Lower leg skin (tissue), 4 donors: ENCODE data around the gene BRAP. TPM values are rescaled to one million over a fixed set of nuclear protein-coding genes. Genes with fewer than 3 reads are reported as not detected.

Experiments used
- DNase-seq, 2 donors: peaks; one replicate each; pipeline ENCODE4 v3.0.0-alpha.2; 2019; ENCODE audit warnings: low spot score in 2 of 2
- H3K4me3 ChIP-seq: fragments of 200-600 bp; sonication (generic); 2 replicates; pipeline ENCODE4 v1.5.1; 2017; ENCODE audit warnings: mild to moderate bottlenecking, low read depth; ENCODE audit not compliant: poor library complexity, severe bottlenecking
- POLR2A ChIP-seq, 2 donors: fragments of 450-650 bp; IDR thresholded peaks; one replicate each; pipeline ENCODE4 v1.6.1; 2016 to 2017; ENCODE audit warnings: antibody characterized with exemption in 2 of 2, mild to moderate bottlenecking in 1 of 2, moderate library complexity in 1 of 2
- WGBS, 2 donors: methylation state at CpG; one replicate each; pipeline ENCODE4 v1.1.5; 2018; 5-methylcytosine and 5-hydroxymethylcytosine counted together
- intact Hi-C: fragments of 100-400 bp; cut with DNase I; formaldehyde crosslinking; loops from one replicate; pipeline ENCODE4 v1.15.0; 2023; ENCODE audit warnings: low total_unique reads
- total RNA-seq, 4 donors: library from RNA; depleted of rRNA; stranded (reverse); fragments of >200 nt; gene quantifications; one replicate each; pipeline ENCODE4 v1.1.0, GENCODE V29; 2016
- TF ChIP-seq, protein P1 (sequence below), 3 donors: fragments of 450-650 bp; IDR thresholded peaks; one replicate each; pipeline ENCODE4 v1.5.1; 2016; ENCODE audit warnings: antibody characterized with exemption in 3 of 3, mild to moderate bottlenecking in 3 of 3, moderate library complexity in 2 of 3

Gene BRAP
- total RNA-seq, 4 donors from 2014 or later = 18.0 to 25.2 (median 22.0) TPM

GRCh38 chr12:111650912-111651311 is 34.8 kb downstream of the BRAP start:
- TF ChIP-seq, protein P1, sequence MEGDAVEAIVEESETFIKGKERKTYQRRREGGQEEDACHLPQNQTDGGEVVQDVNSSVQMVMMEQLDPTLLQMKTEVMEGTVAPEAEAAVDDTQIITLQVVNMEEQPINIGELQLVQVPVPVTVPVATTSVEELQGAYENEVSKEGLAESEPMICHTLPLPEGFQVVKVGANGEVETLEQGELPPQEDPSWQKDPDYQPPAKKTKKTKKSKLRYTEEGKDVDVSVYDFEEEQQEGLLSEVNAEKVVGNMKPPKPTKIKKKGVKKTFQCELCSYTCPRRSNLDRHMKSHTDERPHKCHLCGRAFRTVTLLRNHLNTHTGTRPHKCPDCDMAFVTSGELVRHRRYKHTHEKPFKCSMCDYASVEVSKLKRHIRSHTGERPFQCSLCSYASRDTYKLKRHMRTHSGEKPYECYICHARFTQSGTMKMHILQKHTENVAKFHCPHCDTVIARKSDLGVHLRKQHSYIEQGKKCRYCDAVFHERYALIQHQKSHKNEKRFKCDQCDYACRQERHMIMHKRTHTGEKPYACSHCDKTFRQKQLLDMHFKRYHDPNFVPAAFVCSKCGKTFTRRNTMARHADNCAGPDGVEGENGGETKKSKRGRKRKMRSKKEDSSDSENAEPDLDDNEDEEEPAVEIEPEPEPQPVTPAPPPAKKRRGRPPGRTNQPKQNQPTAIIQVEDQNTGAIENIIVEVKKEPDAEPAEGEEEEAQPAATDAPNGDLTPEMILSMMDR (IDR thresholded peaks at IDR 0.05) = no peak
- TF ChIP-seq POLR2A (IDR thresholded peaks at IDR 0.05) = no peak
- intact Hi-C loops = no loop called here
- WGBS, 2 donors = 93 to 96% methylated on average over 7 of the region's 7 CpGs

GRCh38 chr12:111645433-111645832 is 40.3 kb downstream of the BRAP start:
- 93 to 97% methylated on average over 5 of the region's 5 CpGs for WGBS, 2 donors
- H3K4me3 ChIP-seq = no peak overlapping the region
- DNase-seq = no peak
- intact Hi-C loops = no loop called here
- TF ChIP-seq, protein P1 (IDR thresholded peaks at IDR 0.05) = no peak
- TF ChIP-seq POLR2A (IDR thresholded peaks at IDR 0.05) = no peak

More at GRCh38 chr12:111650912-111651311, 34.8 kb downstream of the BRAP start:
- no peak overlapping the region for H3K4me3 ChIP-seq
- no peak for DNase-seq

GRCh38 chr12:111643427-111643826 is 42.3 kb downstream of the BRAP start:
- intact Hi-C loops = no loop called here
- TF ChIP-seq, protein P1 (IDR thresholded peaks at IDR 0.05) = no peak
- TF ChIP-seq POLR2A (IDR thresholded peaks at IDR 0.05) = no peak
- no peak for DNase-seq
- 69% methylated on average over 3 of the region's 3 CpGs for WGBS, 2 donors
- no peak overlapping the region for H3K4me3 ChIP-seq

GRCh38 chr12:111642681-111643426 is 42.9 kb downstream of the BRAP start:
- WGBS, 2 donors = 63 to 68% methylated on average over 4 of the region's 4 CpGs
- H3K4me3 ChIP-seq = no peak overlapping the region
- intact Hi-C loops = no loop called here
- TF ChIP-seq POLR2A (IDR thresholded peaks at IDR 0.05) = no peak
- TF ChIP-seq, protein P1 (IDR thresholded peaks at IDR 0.05) = no peak
- DNase-seq = no peak

GRCh38 chr12:111640506-111640905 is 45.2 kb downstream of the BRAP start:
- intact Hi-C loops = no loop called here
- no peak overlapping the region for H3K4me3 ChIP-seq
- TF ChIP-seq, protein P1 (IDR thresholded peaks at IDR 0.05) = no peak
- no peak for TF ChIP-seq POLR2A (IDR thresholded peaks at IDR 0.05)
- WGBS, 2 donors = 83 to 90% methylated on average over 5 of the region's 5 CpGs
- DNase-seq = no peak

- intact Hi-C loops = no loop called here
- WGBS, 2 donors = 56 to 77% methylated on average over 6 of the region's 6 CpGs
- H3K4me3 ChIP-seq = no peak overlapping the region
- DNase-seq = no peak
- no peak for TF ChIP-seq POLR2A (IDR thresholded peaks at IDR 0.05)
- TF ChIP-seq, protein P1 (IDR thresholded peaks at IDR 0.05) = no peak
These were observed 47.2 kb downstream of the BRAP start for GRCh38 chr12:111638556-111638955.
